ENCODE measurements around the gene RAC2.

DNA sequence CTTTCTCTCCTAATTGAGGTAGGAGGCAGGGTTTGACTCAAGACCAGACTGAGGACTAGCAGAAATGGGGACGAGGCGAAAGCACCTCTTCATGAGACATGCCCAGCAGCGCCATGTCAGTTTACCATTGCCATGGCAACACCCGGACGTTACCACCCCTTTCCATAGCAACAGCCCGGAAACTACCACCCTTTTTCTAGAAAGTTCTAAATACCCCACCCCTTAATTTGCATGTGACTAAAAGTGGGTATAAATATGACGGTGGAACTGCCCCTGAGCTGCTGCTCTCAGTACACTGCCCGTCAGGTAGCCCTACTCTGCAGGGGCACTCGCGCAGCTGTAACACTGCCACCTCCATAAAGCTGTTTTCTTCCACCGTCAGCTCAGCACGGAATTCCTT is 5.9 kb upstream of the RAC2 start:
- TF ChIP-seq, protein P1, sequence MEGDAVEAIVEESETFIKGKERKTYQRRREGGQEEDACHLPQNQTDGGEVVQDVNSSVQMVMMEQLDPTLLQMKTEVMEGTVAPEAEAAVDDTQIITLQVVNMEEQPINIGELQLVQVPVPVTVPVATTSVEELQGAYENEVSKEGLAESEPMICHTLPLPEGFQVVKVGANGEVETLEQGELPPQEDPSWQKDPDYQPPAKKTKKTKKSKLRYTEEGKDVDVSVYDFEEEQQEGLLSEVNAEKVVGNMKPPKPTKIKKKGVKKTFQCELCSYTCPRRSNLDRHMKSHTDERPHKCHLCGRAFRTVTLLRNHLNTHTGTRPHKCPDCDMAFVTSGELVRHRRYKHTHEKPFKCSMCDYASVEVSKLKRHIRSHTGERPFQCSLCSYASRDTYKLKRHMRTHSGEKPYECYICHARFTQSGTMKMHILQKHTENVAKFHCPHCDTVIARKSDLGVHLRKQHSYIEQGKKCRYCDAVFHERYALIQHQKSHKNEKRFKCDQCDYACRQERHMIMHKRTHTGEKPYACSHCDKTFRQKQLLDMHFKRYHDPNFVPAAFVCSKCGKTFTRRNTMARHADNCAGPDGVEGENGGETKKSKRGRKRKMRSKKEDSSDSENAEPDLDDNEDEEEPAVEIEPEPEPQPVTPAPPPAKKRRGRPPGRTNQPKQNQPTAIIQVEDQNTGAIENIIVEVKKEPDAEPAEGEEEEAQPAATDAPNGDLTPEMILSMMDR (IDR thresholded peaks at IDR 0.05), result no peak
- TF ChIP-seq POLR2AphosphoS5 (IDR thresholded peaks at IDR 0.05) (no peak), EP300 (IDR thresholded peaks at IDR 0.05) (no peak)
